ENCODE results near the gene F5. TPM values are rescaled to one million over a fixed set of nuclear protein-coding genes. Genes with fewer than 3 reads are reported as not detected.

F5 gene
- total and polyA plus RNA-seq, 2 of the 13 experiments (the other 11 are each of a cell fraction or from before 2014, with no cell fraction given): 38.3 to 64.0 TPM

DNA sequence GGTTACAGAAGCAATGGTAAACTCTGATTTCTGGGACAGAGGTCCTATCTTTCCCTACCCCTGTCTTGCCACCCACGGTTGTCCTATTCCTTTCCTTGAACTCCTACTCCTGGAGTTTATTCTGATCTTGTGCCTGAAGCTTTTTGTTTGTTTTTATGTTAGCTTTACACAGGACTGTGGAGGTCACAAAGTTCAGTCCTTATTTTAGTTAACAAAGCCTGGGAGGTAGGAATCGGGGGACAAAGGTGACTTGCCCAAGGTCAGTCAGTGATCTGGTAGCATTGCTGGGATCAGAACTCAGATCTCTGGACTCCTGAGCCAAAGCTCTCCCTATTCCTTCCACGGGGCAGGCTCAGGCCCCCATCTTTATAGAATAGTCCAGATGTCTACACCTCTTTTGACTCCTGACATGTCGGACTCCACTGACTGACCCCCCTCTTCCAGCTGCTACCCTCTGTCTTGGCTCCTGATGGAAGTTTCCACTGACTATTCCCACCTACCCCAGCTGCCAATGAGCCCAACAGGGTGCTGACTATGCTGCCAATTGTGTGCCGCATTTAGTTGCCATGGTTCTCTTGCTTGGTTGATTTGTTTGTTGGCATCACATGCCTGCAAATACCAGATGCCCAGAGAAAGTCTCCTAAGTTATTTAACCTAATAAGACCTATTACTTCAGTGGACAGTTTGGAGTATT, 9.9 kb downstream of the F5 start (continued):
- TF ChIP-seq HIVEP1 (CRISPR knock-in tag; IDR thresholded peaks at IDR 0.05) (no peak), ZFP36L1 (CRISPR knock-in tag; IDR thresholded peaks at IDR 0.05) (no peak), ZNF552 (CRISPR knock-in tag; IDR thresholded peaks at IDR 0.05; ENCODE audit: borderline replicate concordance) (no peak), ZSCAN9 (CRISPR knock-in tag; IDR thresholded peaks at IDR 0.05; ENCODE audit: borderline replicate concordance) (no peak), MEIS2 (CRISPR knock-in tag; IDR thresholded peaks at IDR 0.05) (no peak), HDAC2 (CRISPR knock-in tag; IDR thresholded peaks at IDR 0.05) (peak; percentile 81), ARNT2 (CRISPR knock-in tag; IDR thresholded peaks at IDR 0.05; ENCODE audit: low read depth) (no peak), SP1 (IDR thresholded peaks at IDR 0.05) (no peak), SP1 (CRISPR knock-in tag; IDR thresholded peaks at IDR 0.05) (no peak), ZNF232 (CRISPR knock-in tag; IDR thresholded peaks at IDR 0.05; ENCODE audit: borderline replicate concordance) (no peak), MZF1 (CRISPR knock-in tag; IDR thresholded peaks at IDR 0.05; ENCODE audit: borderline replicate concordance) (no peak), ZNF772 (CRISPR knock-in tag; IDR thresholded peaks at IDR 0.05) (no peak), NR2F1 (CRISPR knock-in tag; IDR thresholded peaks at IDR 0.05) (peak; percentile 80 to 90)
- TF ChIP-seq, protein P1, sequence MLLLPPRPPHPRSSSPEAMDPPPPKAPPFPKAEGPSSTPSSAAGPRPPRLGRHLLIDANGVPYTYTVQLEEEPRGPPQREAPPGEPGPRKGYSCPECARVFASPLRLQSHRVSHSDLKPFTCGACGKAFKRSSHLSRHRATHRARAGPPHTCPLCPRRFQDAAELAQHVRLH (CRISPR knock-in tag; IDR thresholded peaks at IDR 0.05; ENCODE audit: borderline replicate concordance, low read depth): 0 out of 2 replicates have a peak, but pooled peaks have one; percentile 30
- TF ChIP-seq, protein P2, sequence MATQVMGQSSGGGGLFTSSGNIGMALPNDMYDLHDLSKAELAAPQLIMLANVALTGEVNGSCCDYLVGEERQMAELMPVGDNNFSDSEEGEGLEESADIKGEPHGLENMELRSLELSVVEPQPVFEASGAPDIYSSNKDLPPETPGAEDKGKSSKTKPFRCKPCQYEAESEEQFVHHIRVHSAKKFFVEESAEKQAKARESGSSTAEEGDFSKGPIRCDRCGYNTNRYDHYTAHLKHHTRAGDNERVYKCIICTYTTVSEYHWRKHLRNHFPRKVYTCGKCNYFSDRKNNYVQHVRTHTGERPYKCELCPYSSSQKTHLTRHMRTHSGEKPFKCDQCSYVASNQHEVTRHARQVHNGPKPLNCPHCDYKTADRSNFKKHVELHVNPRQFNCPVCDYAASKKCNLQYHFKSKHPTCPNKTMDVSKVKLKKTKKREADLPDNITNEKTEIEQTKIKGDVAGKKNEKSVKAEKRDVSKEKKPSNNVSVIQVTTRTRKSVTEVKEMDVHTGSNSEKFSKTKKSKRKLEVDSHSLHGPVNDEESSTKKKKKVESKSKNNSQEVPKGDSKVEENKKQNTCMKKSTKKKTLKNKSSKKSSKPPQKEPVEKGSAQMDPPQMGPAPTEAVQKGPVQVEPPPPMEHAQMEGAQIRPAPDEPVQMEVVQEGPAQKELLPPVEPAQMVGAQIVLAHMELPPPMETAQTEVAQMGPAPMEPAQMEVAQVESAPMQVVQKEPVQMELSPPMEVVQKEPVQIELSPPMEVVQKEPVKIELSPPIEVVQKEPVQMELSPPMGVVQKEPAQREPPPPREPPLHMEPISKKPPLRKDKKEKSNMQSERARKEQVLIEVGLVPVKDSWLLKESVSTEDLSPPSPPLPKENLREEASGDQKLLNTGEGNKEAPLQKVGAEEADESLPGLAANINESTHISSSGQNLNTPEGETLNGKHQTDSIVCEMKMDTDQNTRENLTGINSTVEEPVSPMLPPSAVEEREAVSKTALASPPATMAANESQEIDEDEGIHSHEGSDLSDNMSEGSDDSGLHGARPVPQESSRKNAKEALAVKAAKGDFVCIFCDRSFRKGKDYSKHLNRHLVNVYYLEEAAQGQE (IDR thresholded peaks at IDR 0.05; ENCODE audit: borderline replicate concordance in 1 of 2, low read depth in 1 of 2, low read length in 2 of 2): no peak
- TF ChIP-seq, protein P3, sequence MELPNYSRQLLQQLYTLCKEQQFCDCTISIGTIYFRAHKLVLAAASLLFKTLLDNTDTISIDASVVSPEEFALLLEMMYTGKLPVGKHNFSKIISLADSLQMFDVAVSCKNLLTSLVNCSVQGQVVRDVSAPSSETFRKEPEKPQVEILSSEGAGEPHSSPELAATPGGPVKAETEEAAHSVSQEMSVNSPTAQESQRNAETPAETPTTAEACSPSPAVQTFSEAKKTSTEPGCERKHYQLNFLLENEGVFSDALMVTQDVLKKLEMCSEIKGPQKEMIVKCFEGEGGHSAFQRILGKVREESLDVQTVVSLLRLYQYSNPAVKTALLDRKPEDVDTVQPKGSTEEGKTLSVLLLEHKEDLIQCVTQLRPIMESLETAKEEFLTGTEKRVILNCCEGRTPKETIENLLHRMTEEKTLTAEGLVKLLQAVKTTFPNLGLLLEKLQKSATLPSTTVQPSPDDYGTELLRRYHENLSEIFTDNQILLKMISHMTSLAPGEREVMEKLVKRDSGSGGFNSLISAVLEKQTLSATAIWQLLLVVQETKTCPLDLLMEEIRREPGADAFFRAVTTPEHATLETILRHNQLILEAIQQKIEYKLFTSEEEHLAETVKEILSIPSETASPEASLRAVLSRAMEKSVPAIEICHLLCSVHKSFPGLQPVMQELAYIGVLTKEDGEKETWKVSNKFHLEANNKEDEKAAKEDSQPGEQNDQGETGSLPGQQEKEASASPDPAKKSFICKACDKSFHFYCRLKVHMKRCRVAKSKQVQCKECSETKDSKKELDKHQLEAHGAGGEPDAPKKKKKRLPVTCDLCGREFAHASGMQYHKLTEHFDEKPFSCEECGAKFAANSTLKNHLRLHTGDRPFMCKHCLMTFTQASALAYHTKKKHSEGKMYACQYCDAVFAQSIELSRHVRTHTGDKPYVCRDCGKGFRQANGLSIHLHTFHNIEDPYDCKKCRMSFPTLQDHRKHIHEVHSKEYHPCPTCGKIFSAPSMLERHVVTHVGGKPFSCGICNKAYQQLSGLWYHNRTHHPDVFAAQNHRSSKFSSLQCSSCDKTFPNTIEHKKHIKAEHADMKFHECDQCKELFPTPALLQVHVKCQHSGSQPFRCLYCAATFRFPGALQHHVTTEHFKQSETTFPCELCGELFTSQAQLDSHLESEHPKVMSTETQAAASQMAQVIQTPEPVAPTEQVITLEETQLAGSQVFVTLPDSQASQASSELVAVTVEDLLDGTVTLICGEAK (IDR thresholded peaks at IDR 0.05): no peak
- TF ChIP-seq, protein P3 (CRISPR knock-in tag; IDR thresholded peaks at IDR 0.05): no peak

All from HepG2 (cell line).